Breast epithelium (tissue), 4 donors: Measurements from ENCODE around the gene SLC16A13. TPM values are rescaled to one million over a fixed set of nuclear protein-coding genes. Genes with fewer than 3 reads are reported as not detected.

Source experiments
- DNase-seq, 2 donors: peaks; one replicate each; pipeline ENCODE4 v3.0.0-alpha.2; 2019; ENCODE audit warnings: low spot score in 2 of 2
- H3K27ac ChIP-seq, 2 donors: fragments of 200-600 bp; sonication (generic) in 1 of 2; one replicate each; pipeline ENCODE4 v1.5.1; 2016 to 2019; ENCODE audit warnings: mild to moderate bottlenecking in 1 of 2
- H3K27me3 ChIP-seq, 2 donors: fragments of 200-600 bp; sonication (generic) in 1 of 2; one replicate each; pipeline versions ENCODE4 v1.5.1 to v1.6.0; 2017 to 2019; ENCODE audit warnings: control low read depth in 1 of 2, mild to moderate bottlenecking in 1 of 2
- H3K36me3 ChIP-seq: fragments of 200-600 bp; one replicate; pipeline ENCODE4 v1.5.1; 2019
- H3K4me1 ChIP-seq, 2 donors: fragments of 200-600 bp; sonication (generic); one replicate each; pipeline ENCODE4 v1.5.1; 2016 to 2019; ENCODE audit warnings: control low read depth in 1 of 2
- H3K4me3 ChIP-seq, 3 donors: fragments of 200-600 bp; sonication (generic); 1 replicate in 2 of 3; 2 replicates in 1 of 3; pipeline ENCODE4 v1.5.1; 2016 to 2019; ENCODE audit warnings: mild to moderate bottlenecking in 3 of 3, moderate library complexity in 2 of 3
- H3K9me3 ChIP-seq, 2 donors: fragments of 200-600 bp; sonication (generic) in 1 of 2; one replicate each; pipeline ENCODE4 v1.5.1; 2016 to 2019; ENCODE audit warnings: control low read depth in 1 of 2
- CTCF ChIP-seq, 3 donors: fragments of 450-650 bp; IDR thresholded peaks; one replicate each; pipeline ENCODE4 v1.5.1; 2016 to 2017; ENCODE audit warnings: antibody characterized with exemption in 3 of 3, mild to moderate bottlenecking in 3 of 3, moderate library complexity in 3 of 3
- POLR2A ChIP-seq: fragments of 450-650 bp; IDR thresholded peaks from one replicate; pipeline ENCODE4 v1.6.1; 2016; ENCODE audit warnings: antibody characterized with exemption, mild to moderate bottlenecking, moderate library complexity
- POLR2AphosphoS5 ChIP-seq, 3 donors: sonication (generic); formaldehyde crosslinking; IDR thresholded peaks; one replicate each; pipeline ENCODE4 v1.6.1; 2017; ENCODE audit warnings: antibody characterized with exemption in 3 of 3
- intact Hi-C: fragments of 100-400 bp; cut with DNase I; formaldehyde crosslinking; loops from one replicate; pipeline ENCODE4 v1.15.1; 2023; ENCODE audit warnings: low total_unique reads
- total RNA-seq, 3 donors: library from RNA; depleted of rRNA; stranded (reverse); fragments of >200 nt; gene quantifications; one replicate each; pipeline ENCODE4 v1.1.0, GENCODE V29; 2016

SLC16A13 gene
- total RNA-seq, 3 donors from 2014 or later = 0.32 to 3.5 (median 2.6) TPM

GRCh38 chr17:7011942-7012254 is 23.9 kb upstream of the SLC16A13 start:
- Histone ChIP-seq H3K27ac (peak overlapping the region; percentile 97 to 100), H3K4me3 (peak overlapping the region; percentile 67 to 93 (median 87)), H3K36me3 (no peaks in the 10 kb centered on the region), H3K27me3 (no peaks in the 10 kb centered on the region), H3K9me3 (no peaks in the 10 kb centered on the region), H3K4me1 (peaks cover 14 to 19% of the 10 kb centered on the region in 2 donors)
- intact Hi-C loops = no loop called here
- DNase-seq = no peak
- TF ChIP-seq POLR2AphosphoS5 (IDR thresholded peaks at IDR 0.05) (no peak), POLR2A (no peak), CTCF (IDR thresholded peaks at IDR 0.05) (no peak)

GRCh38 chr17:7014261-7014994 is 21.4 kb upstream of the SLC16A13 start:
- Histone ChIP-seq H3K4me3 (peak overlapping the region; percentile 67 to 93 (median 87)), H3K9me3 (no peaks in the 10 kb centered on the region), H3K27me3 (no peaks in the 10 kb centered on the region), H3K36me3 (no peaks in the 10 kb centered on the region), H3K4me1 (peaks cover 24 to 29% of the 10 kb centered on the region in 2 donors), H3K27ac (peak overlapping the region; percentile 97 to 100)
- intact Hi-C loops = no loop called here
- peak; percentile 5 to 42 (median 19) for TF ChIP-seq CTCF (IDR thresholded peaks at IDR 0.05)
- peak; percentile 93 to 98 (median 94) for TF ChIP-seq POLR2AphosphoS5 (IDR thresholded peaks at IDR 0.05)
- TF ChIP-seq POLR2A = peak; percentile 70
- peak; percentile 96 to 97 for DNase-seq

GRCh38 chr17:7014995-7015958 is 20.5 kb upstream of the SLC16A13 start:
- intact Hi-C loops = no loop called here
- no peaks in the 10 kb centered on the region for H3K36me3 ChIP-seq
- peak overlapping the region; percentile 67 to 93 (median 87) for H3K4me3 ChIP-seq
- peaks cover 24 to 28% of the 10 kb centered on the region in 2 donors for H3K4me1 ChIP-seq
- TF ChIP-seq POLR2AphosphoS5 (IDR thresholded peaks at IDR 0.05) (peak in 1 of 3 donors; percentile 55), CTCF (IDR thresholded peaks at IDR 0.05) (no peak)
- DNase-seq = no peak
- no peaks in the 10 kb centered on the region for H3K27me3 ChIP-seq
- H3K9me3 ChIP-seq = no peaks in the 10 kb centered on the region
- H3K27ac ChIP-seq = peak overlapping the region; percentile 97 to 100

GRCh38 chr17:7016418-7016817 is 19.4 kb upstream of the SLC16A13 start:
- H3K4me3 ChIP-seq = peak overlapping the region in 1 of 3 donors; percentile 84
- peak overlapping the region; percentile 97 to 100 for H3K27ac ChIP-seq
- H3K27me3 ChIP-seq = no peaks in the 10 kb centered on the region
- TF ChIP-seq CTCF (IDR thresholded peaks at IDR 0.05) (no peak), POLR2A (no peak), POLR2AphosphoS5 (IDR thresholded peaks at IDR 0.05) (no peak)
- no peaks in the 10 kb centered on the region for H3K9me3 ChIP-seq
- no peaks in the 10 kb centered on the region for H3K36me3 ChIP-seq
- intact Hi-C loops = no loop called here
- peaks cover 18 to 21% of the 10 kb centered on the region in 2 donors for H3K4me1 ChIP-seq
- no peak for DNase-seq
